KMS-11 (cell line): ENCODE measurements around the gene NYNRIN.

ENCODE experiments used
- H2AFZ ChIP-seq: fragments of 200-600 bp; sonication (generic); 2 replicates; pipeline ENCODE4 v1.6.1; 2016; ENCODE audit warnings: antibody characterized with exemption, mixed run types, low read depth
- H3K27ac ChIP-seq: fragments of 200-600 bp; sonication (generic); 2 replicates; pipeline ENCODE4 v1.6.1; 2016; ENCODE audit warnings: mild to moderate bottlenecking, mixed run types
- H3K27me3 ChIP-seq: fragments of 200-600 bp; sonication (generic); 2 replicates; pipeline ENCODE4 v1.6.1; 2017; ENCODE audit warnings: mild to moderate bottlenecking, low read depth, mixed run types, moderate library complexity; ENCODE audit not compliant: insufficient read depth
- H3K36me3 ChIP-seq: fragments of 200-600 bp; sonication (generic); 2 replicates; pipeline ENCODE4 v1.6.1; 2017; ENCODE audit warnings: mild to moderate bottlenecking, mixed run types; ENCODE audit not compliant: insufficient read depth
- H3K4me1 ChIP-seq: fragments of 200-600 bp; sonication (generic); 2 replicates; pipeline ENCODE4 v1.6.1; 2016; ENCODE audit warnings: mild to moderate bottlenecking, low read depth, mixed run types; ENCODE audit not compliant: poor library complexity, severe bottlenecking
- H3K4me2 ChIP-seq: fragments of 200-600 bp; sonication (generic); 2 replicates; pipeline ENCODE4 v1.7.0; 2016; ENCODE audit warnings: mild to moderate bottlenecking, mixed run types
- H3K4me3 ChIP-seq: fragments of 200-600 bp; sonication (generic); IDR thresholded peaks from 2 replicates; pipeline ENCODE4 v1.6.1; 2017; ENCODE audit warnings: low read depth, low read length, mixed read lengths; ENCODE audit not compliant: insufficient read depth
- H3K79me2 ChIP-seq: fragments of 200-600 bp; sonication (generic); 2 replicates; pipeline ENCODE4 v1.6.1; 2016; ENCODE audit warnings: low read depth, mixed run types; ENCODE audit not compliant: insufficient read depth
- H3K9ac ChIP-seq: fragments of 200-600 bp; sonication (generic); 2 replicates; pipeline ENCODE4 v1.6.1; 2016; ENCODE audit warnings: mild to moderate bottlenecking, mixed run types
- H4K20me1 ChIP-seq: fragments of 200-600 bp; sonication (generic); 2 replicates; pipeline ENCODE4 v1.6.1; 2016; ENCODE audit warnings: mild to moderate bottlenecking, mixed run types; ENCODE audit not compliant: insufficient read depth
- CTCF ChIP-seq: fragments of 200-600 bp; sonication (generic); conservative IDR thresholded peaks from 2 replicates; pipeline ENCODE4 v1.6.1; 2017; ENCODE audit warnings: low read depth, mild to moderate bottlenecking, antibody characterized with exemption, low read length, moderate library complexity, mixed read lengths

The NYNRIN gene

GRCh38 chr14:24378327-24378726 is 20.5 kb upstream of the NYNRIN start:
- no peak overlapping the region for H3K9ac ChIP-seq
- no peaks in the 10 kb centered on the region for H3K36me3 ChIP-seq

DNA sequence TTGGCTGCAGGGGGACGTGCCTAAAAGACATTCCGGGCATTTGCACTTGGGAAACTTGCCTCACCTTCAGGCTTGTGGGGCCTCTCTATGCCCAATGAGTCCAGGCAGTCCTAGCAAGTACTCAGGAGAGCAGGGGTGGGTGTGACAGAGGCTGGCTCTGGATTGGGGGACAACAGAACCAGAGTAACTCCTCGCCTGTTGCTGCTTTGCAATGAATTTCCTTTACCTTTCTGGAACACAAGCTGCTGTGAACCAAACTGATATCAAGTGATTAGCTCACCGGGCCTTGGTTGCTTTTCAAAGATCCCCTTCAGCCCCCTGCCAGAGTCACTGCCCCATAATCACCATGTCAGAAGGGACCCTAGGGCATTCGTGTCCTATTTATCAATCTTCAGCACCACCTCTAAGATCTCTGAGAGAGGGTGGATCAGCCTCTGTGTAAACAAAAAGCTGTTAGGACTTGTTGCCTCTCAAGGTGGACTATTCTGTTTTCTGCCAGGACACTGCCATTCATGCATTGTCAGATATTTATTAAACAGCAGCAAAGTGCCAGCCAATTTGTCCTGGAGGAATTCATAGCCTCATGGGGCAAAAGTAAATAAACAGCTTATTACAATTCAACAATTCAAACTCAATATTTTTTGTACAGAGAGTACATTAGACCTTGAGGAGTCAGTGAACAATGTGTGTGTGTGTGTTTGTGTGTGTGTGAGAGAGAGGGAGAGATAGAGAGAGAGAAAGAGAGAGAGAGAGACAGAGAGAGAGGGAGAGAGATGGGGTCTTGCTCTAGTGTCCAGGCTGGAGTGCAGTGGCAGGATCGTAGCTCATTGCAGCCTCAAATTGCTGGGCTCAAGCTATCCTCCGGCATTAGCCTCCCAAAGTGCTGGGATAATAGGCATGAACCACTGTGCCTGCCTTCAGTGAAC is 19.6 kb upstream of the NYNRIN start:
- no peak overlapping the region for H3K9ac ChIP-seq

More at GRCh38 chr14:24378327-24378726, 20.5 kb upstream of the NYNRIN start:
- H3K27ac ChIP-seq: no peak overlapping the region
- H3K27me3 ChIP-seq: no peaks in the 10 kb centered on the region
- no peaks in the 10 kb centered on the region for H3K79me2 ChIP-seq
- H3K4me1 ChIP-seq: no peaks in the 10 kb centered on the region
- H3K4me2 ChIP-seq: no peak overlapping the region
- no peak overlapping the region for H2AFZ ChIP-seq
- no peak for TF ChIP-seq CTCF
- H3K4me3 ChIP-seq: no peak overlapping the region
- no peaks in the 10 kb centered on the region for H4K20me1 ChIP-seq

GRCh38 chr14:24379907-24380730 is 18.7 kb upstream of the NYNRIN start:
- H3K36me3 ChIP-seq: no peaks in the 10 kb centered on the region
- TF ChIP-seq CTCF: no peak
- no peak overlapping the region for H2AFZ ChIP-seq
- no peaks in the 10 kb centered on the region for H3K27me3 ChIP-seq
- H3K4me3 ChIP-seq: no peak overlapping the region
- H3K9ac ChIP-seq: no peak overlapping the region
- no peaks in the 10 kb centered on the region for H3K4me1 ChIP-seq
- no peaks in the 10 kb centered on the region for H3K79me2 ChIP-seq
- no peak overlapping the region for H3K4me2 ChIP-seq
- no peak overlapping the region for H3K27ac ChIP-seq
- no peaks in the 10 kb centered on the region for H4K20me1 ChIP-seq

More for the DNA sequence above, 19.6 kb upstream of the NYNRIN start:
- Histone ChIP-seq H4K20me1 (no peaks in the 10 kb centered on the region), H3K4me1 (no peaks in the 10 kb centered on the region), H3K4me3 (no peak overlapping the region), H3K79me2 (no peaks in the 10 kb centered on the region), H2AFZ (no peak overlapping the region), H3K36me3 (no peaks in the 10 kb centered on the region), H3K27ac (no peak overlapping the region), H3K4me2 (no peak overlapping the region), H3K27me3 (no peaks in the 10 kb centered on the region)
- TF ChIP-seq CTCF: no peak

GRCh38 chr14:24381363-24382063 is 17.3 kb upstream of the NYNRIN start:
- Histone ChIP-seq H3K27ac (no peak overlapping the region), H3K4me2 (no peak overlapping the region), H3K4me3 (no peak overlapping the region), H3K27me3 (no peaks in the 10 kb centered on the region), H2AFZ (no peak overlapping the region), H3K79me2 (no peaks in the 10 kb centered on the region), H3K4me1 (no peaks in the 10 kb centered on the region), H3K9ac (no peak overlapping the region), H4K20me1 (no peaks in the 10 kb centered on the region), H3K36me3 (no peaks in the 10 kb centered on the region)
- no peak for TF ChIP-seq CTCF
